ENCODE measurements around the gene DERA. TPM values are rescaled to one million over a fixed set of nuclear protein-coding genes. Genes with fewer than 3 reads are reported as not detected.

DERA gene
- total and polyA plus RNA-seq, 2 of the 8 experiments (the other 6 are each of a cell fraction or from before 2014, with no cell fraction given) = 13.1 to 17.1 TPM

- Histone ChIP-seq H3K23ac (ENCODE audit: insufficient read length) (no peak overlapping the region), H2BK15ac (ENCODE audit: low read length) (no peak overlapping the region), H2AK5ac (ENCODE audit: low read depth, low read length) (no peak overlapping the region), H4K5ac (ENCODE audit: insufficient read length, low read depth, low read length) (no peak overlapping the region), H2BK20ac (ENCODE audit: low read length) (no peak overlapping the region), H2BK120ac (replicated peaks; ENCODE audit: low read depth, low read length) (no peak overlapping the region), H3K79me1 (ENCODE audit: low read depth, low read length) (no peaks in the 10 kb centered on the region), H3K56ac (replicated peaks; ENCODE audit: insufficient read length, low read depth, low read length) (no peak overlapping the region), H3K4me1 (replicated peaks in 1 of 4; ENCODE audit: control insufficient read depth in 3 of 4, insufficient read depth in 4 of 4, low read length in 3 of 4) (no peaks in the 10 kb centered on the region; a peak in 1 of 7 replicates), H3K23me2 (ENCODE audit: low read depth, low read length) (no peaks in the 10 kb centered on the region), H3K14ac (ENCODE audit: insufficient read length) (no peak overlapping the region), H2BK5ac (ENCODE audit: low read depth, low read length) (no peak overlapping the region), H3K4ac (replicated peaks; ENCODE audit: insufficient read length, low read depth, low read length) (no peak overlapping the region), H4K91ac (replicated peaks; ENCODE audit: insufficient read length, low read length) (no peak overlapping the region), H3K36me3 (ENCODE audit: control insufficient read depth in 2 of 4, insufficient read depth in 4 of 4, low read length in 3 of 4) (no peaks in the 10 kb centered on the region), H3K18ac (ENCODE audit: extremely low read depth, low read length) (no peak overlapping the region), H3K9me3 (ENCODE audit: insufficient read depth in 2 of 2, low read depth in 1 of 2, low read length in 1 of 2) (no peaks in the 10 kb centered on the region), H3K4me3 (ENCODE audit: extremely low read depth in 1 of 4, insufficient read depth in 2 of 4, low read depth in 3 of 4, low read length in 4 of 4) (no peak overlapping the region), H3K4me2 (ENCODE audit: insufficient read depth in 1 of 2, low read depth in 2 of 2, low read length in 2 of 2) (no peak overlapping the region), H2AFZ (ENCODE audit: low read length) (no peak overlapping the region), H2BK12ac (ENCODE audit: low read depth, low read length) (no peak overlapping the region), H3K27ac (ENCODE audit: low read depth, low read length) (no peak overlapping the region), H4K20me1 (replicated peaks in 1 of 2; ENCODE audit: control insufficient read depth in 1 of 2, insufficient read depth in 2 of 2, low read length in 2 of 2) (no peaks in the 10 kb centered on the region), H3K27me3 (replicated peaks in 1 of 4; ENCODE audit: control insufficient read depth in 3 of 4, extremely low read depth in 1 of 4, insufficient read depth in 3 of 4, low read length in 3 of 4) (no peaks in the 10 kb centered on the region), H3K9ac (replicated peaks in 1 of 4; ENCODE audit: extremely low read depth in 1 of 4, low read depth in 3 of 4, low read length in 3 of 4) (no peak overlapping the region), H3K79me2 (ENCODE audit: control insufficient read depth in 1 of 2, insufficient read depth in 2 of 2, low read length in 2 of 2) (no peaks in the 10 kb centered on the region), H4K8ac (ENCODE audit: extremely low read depth, insufficient read depth, low read length) (no peak overlapping the region)
- WGBS, 2 experiments (ENCODE audit: extremely low coverage in 1 of 2, insufficient coverage in 1 of 2, insufficient read length in 1 of 2, insufficient replicate concordance in 2 of 2, low coverage in 1 of 2, low lambda C conversion rate in 2 of 2, missing lambda C conversion rate in 1 of 2) = 91% methylated on average over 3 of the region's 3 CpGs; no CpG with 5 or more reads in 1 of the 2 experiments
- TF ChIP-seq TCF12 (IDR thresholded peaks at IDR 0.05; ENCODE audit: low read depth, low read length) (no peak), RAD21 (IDR thresholded peaks at IDR 0.05 in 1 of 2, conservative IDR thresholded peaks at IDR 0.05 in 1 of 2; ENCODE audit: low read depth in 2 of 2, low read length in 2 of 2) (peak; percentile 50 to 61; a peak in 3 of 4 replicates), RFX5 (IDR thresholded peaks at IDR 0.05; ENCODE audit: borderline replicate concordance, low read depth, low read length) (no peak), BCL11A (IDR thresholded peaks at IDR 0.05; ENCODE audit: low read depth in 2 of 2, low read length in 2 of 2) (no peak)
- TF ChIP-seq, protein P1, sequence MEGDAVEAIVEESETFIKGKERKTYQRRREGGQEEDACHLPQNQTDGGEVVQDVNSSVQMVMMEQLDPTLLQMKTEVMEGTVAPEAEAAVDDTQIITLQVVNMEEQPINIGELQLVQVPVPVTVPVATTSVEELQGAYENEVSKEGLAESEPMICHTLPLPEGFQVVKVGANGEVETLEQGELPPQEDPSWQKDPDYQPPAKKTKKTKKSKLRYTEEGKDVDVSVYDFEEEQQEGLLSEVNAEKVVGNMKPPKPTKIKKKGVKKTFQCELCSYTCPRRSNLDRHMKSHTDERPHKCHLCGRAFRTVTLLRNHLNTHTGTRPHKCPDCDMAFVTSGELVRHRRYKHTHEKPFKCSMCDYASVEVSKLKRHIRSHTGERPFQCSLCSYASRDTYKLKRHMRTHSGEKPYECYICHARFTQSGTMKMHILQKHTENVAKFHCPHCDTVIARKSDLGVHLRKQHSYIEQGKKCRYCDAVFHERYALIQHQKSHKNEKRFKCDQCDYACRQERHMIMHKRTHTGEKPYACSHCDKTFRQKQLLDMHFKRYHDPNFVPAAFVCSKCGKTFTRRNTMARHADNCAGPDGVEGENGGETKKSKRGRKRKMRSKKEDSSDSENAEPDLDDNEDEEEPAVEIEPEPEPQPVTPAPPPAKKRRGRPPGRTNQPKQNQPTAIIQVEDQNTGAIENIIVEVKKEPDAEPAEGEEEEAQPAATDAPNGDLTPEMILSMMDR (IDR thresholded peaks at IDR 0.05; ENCODE audit: control extremely low read depth in 1 of 3, insufficient read depth in 1 of 3, low read depth in 1 of 3, low read length in 3 of 3) = peak in 2 of 3 experiments; percentile 16 to 27; a peak in 2 of 4 replicates
- ChIA-PET POLR2A (ENCODE audit: partially characterized antibody) (no interaction called here), CTCF (ENCODE audit: partially characterized antibody) (interaction anchor here (1.1 to 1.5 kb wide), 3 partner anchors 10 to 23 kb away, joined by 3 to 7 read pairs (median 4); no protein-coding TSS in a partner anchor)
- FAIRE-seq (peak; percentile 39), DNase-seq (ENCODE audit: low read depth in 1 of 2, low spot score in 2 of 2) (no peak)
Measured at GRCh38 chr12:15996254-15996653, 85.1 kb downstream of the DERA start.
